ENCODE measurements around the gene FAM89B.
"Not testable (repeated sequence)": the region's sequence is repeated elsewhere in the genome, so short reads cannot be mapped to it uniquely, and the experiment has no call there.

Gene FAM89B

GRCh38 chr11:65558002-65558929, 14.1 kb upstream of the FAM89B start, which contains the start of gene LTBP3:
Gene LTBP3 (minus strand): TSS chr11:65558359. CDS start chr11:65557959, 400 bp downstream.
- H3K36me3 Mint-ChIP-seq (ENCODE audit: low read depth), result no peaks in the 10 kb centered on the region
- peak within 1 kb of the TSS; percentile 84 for H3K4me3 Mint-ChIP-seq
- peaks cover 67% of the 10 kb centered on the region for H3K4me1 Mint-ChIP-seq (ENCODE audit: low read depth)
- H3K27me3 Mint-ChIP-seq, result no peaks in the 10 kb centered on the region
- H3K9me3 Mint-ChIP-seq, result no peaks in the 10 kb centered on the region
- H3K27ac Mint-ChIP-seq, result peak within 1 kb of the TSS; percentile 92
- peak; percentile 67 for DNase-seq

GRCh38 chr11:65558930-65559509, 13.3 kb upstream of the FAM89B start:
- H3K27me3 Mint-ChIP-seq, result no peaks in the 10 kb centered on the region
- H3K4me3 Mint-ChIP-seq, result peak overlapping the region; percentile 63
- H3K36me3 Mint-ChIP-seq (ENCODE audit: low read depth), result no peaks in the 10 kb centered on the region
- peak overlapping the region; percentile 87 for H3K27ac Mint-ChIP-seq
- DNase-seq, result no peak
- no peaks in the 10 kb centered on the region for H3K9me3 Mint-ChIP-seq
- peaks cover 69% of the 10 kb centered on the region for H3K4me1 Mint-ChIP-seq (ENCODE audit: low read depth)

GRCh38 chr11:65559535-65559934, 12.8 kb upstream of the FAM89B start:
- Mint-ChIP-seq H3K4me3 (peak overlapping the region; percentile 38), H3K36me3 (ENCODE audit: low read depth) (no peaks in the 10 kb centered on the region), H3K9me3 (no peaks in the 10 kb centered on the region), H3K27ac (peak overlapping the region; percentile 76), H3K4me1 (ENCODE audit: low read depth) (peaks cover 66% of the 10 kb centered on the region), H3K27me3 (no peaks in the 10 kb centered on the region)
- DNase-seq, result no peak

GRCh38 chr11:65559951-65560537, 12.3 kb upstream of the FAM89B start:
- H3K36me3 Mint-ChIP-seq (ENCODE audit: low read depth), result no peaks in the 10 kb centered on the region
- H3K27ac Mint-ChIP-seq, result peak overlapping the region; percentile 76
- H3K9me3 Mint-ChIP-seq, result no peaks in the 10 kb centered on the region
- H3K27me3 Mint-ChIP-seq, result no peaks in the 10 kb centered on the region
- H3K4me1 Mint-ChIP-seq (ENCODE audit: low read depth), result peaks cover 64% of the 10 kb centered on the region
- H3K4me3 Mint-ChIP-seq, result no peak overlapping the region
- DNase-seq, result no peak

- peak overlapping the region; percentile 76 for H3K27ac Mint-ChIP-seq
- H3K9me3 Mint-ChIP-seq, result no peaks in the 10 kb centered on the region
- no peaks in the 10 kb centered on the region for H3K27me3 Mint-ChIP-seq
- H3K4me3 Mint-ChIP-seq, result no peak overlapping the region
- H3K36me3 Mint-ChIP-seq (ENCODE audit: low read depth), result no peaks in the 10 kb centered on the region
- no peak for DNase-seq
- H3K4me1 Mint-ChIP-seq (ENCODE audit: low read depth), result peaks cover 64% of the 10 kb centered on the region
These were observed 11.6 kb upstream of the FAM89B start for GRCh38 chr11:65560555-65561418.

- peaks cover 64% of the 10 kb centered on the region for H3K4me1 Mint-ChIP-seq (ENCODE audit: low read depth)
- H3K27ac Mint-ChIP-seq, result peak overlapping the region; percentile 35
These were observed 10.3 kb upstream of the FAM89B start for GRCh38 chr11:65562020-65562419.

GRCh38 chr11:65562788-65563187, 9.6 kb upstream of the FAM89B start:
- no peak overlapping the region for H3K4me3 Mint-ChIP-seq
- peak overlapping the region; percentile 40 for H3K27ac Mint-ChIP-seq
- no peaks in the 10 kb centered on the region for H3K27me3 Mint-ChIP-seq
- no peak for DNase-seq
- no peaks in the 10 kb centered on the region for H3K9me3 Mint-ChIP-seq
- no peaks in the 10 kb centered on the region for H3K36me3 Mint-ChIP-seq (ENCODE audit: low read depth)
- H3K4me1 Mint-ChIP-seq (ENCODE audit: low read depth), result peaks cover 62% of the 10 kb centered on the region

More at GRCh38 chr11:65562020-65562419, 10.3 kb upstream of the FAM89B start:
- H3K4me3 Mint-ChIP-seq, result no peak overlapping the region
- DNase-seq, result no peak
- no peaks in the 10 kb centered on the region for H3K27me3 Mint-ChIP-seq
- no peaks in the 10 kb centered on the region for H3K9me3 Mint-ChIP-seq
- no peaks in the 10 kb centered on the region for H3K36me3 Mint-ChIP-seq (ENCODE audit: low read depth)

GRCh38 chr11:65563601-65564000, 8.7 kb upstream of the FAM89B start:
- Mint-ChIP-seq H3K36me3 (ENCODE audit: low read depth) (peaks cover 5% of the 10 kb centered on the region), H3K27ac (peak overlapping the region; percentile 71), H3K9me3 (no peaks in the 10 kb centered on the region), H3K4me3 (no peak overlapping the region), H3K27me3 (no peaks in the 10 kb centered on the region), H3K4me1 (ENCODE audit: low read depth) (peaks cover 67% of the 10 kb centered on the region)
- DNase-seq, result no peak

GRCh38 chr11:65564879-65565559, 7.3 kb upstream of the FAM89B start:
- Mint-ChIP-seq H3K4me1 (ENCODE audit: low read depth) (peaks cover 59% of the 10 kb centered on the region), H3K36me3 (ENCODE audit: low read depth) (peaks cover 16% of the 10 kb centered on the region), H3K27ac (peak overlapping the region; percentile 97), H3K4me3 (peak overlapping the region; percentile 57)
- not testable (repeated sequence) for DNase-seq, H3K27me3 Mint-ChIP-seq, H3K9me3 Mint-ChIP-seq

GRCh38 chr11:65565624-65566453, 6.5 kb upstream of the FAM89B start:
- Mint-ChIP-seq H3K27me3 (no peaks in the 10 kb centered on the region), H3K9me3 (no peaks in the 10 kb centered on the region), H3K27ac (peak overlapping the region; percentile 97), H3K4me3 (peak overlapping the region; percentile 57), H3K4me1 (ENCODE audit: low read depth) (peaks cover 53% of the 10 kb centered on the region), H3K36me3 (ENCODE audit: low read depth) (peaks cover 23% of the 10 kb centered on the region)
- peak; percentile 54 for DNase-seq

GRCh38 chr11:65569164-65569972, 3.0 kb upstream of the FAM89B start:
- Mint-ChIP-seq H3K36me3 (ENCODE audit: low read depth) (peaks cover 50% of the 10 kb centered on the region), H3K4me1 (ENCODE audit: low read depth) (peaks cover 64% of the 10 kb centered on the region), H3K4me3 (peak overlapping the region; percentile 100), H3K27me3 (no peaks in the 10 kb centered on the region), H3K9me3 (no peaks in the 10 kb centered on the region), H3K27ac (peak overlapping the region; percentile 98)
- no peak for DNase-seq

All from activated T-cell treated with anti-CD3 and anti-CD28 coated beads, Interleukin-2, amount 50 U/mL, for 24 hours (primary cell).